HG03097 (cell line): ENCODE results near the gene NECTIN1.
"Not testable (repeated sequence)": the region's sequence is repeated elsewhere in the genome, so short reads cannot be mapped to it uniquely, and the experiment has no call there.

Source experiments
- ATAC-seq: cut with Tn5 transposase; IDR thresholded peaks from one replicate; pipeline ENCODE4 v1.9.1; 2021; ENCODE audit not compliant: unreplicated experiment, low FRiP score

Gene NECTIN1

GRCh38 chr11:119595941-119596340 lies 133.1 kb downstream of the NECTIN1 start:
- not testable (repeated sequence) for ATAC-seq

DNA sequence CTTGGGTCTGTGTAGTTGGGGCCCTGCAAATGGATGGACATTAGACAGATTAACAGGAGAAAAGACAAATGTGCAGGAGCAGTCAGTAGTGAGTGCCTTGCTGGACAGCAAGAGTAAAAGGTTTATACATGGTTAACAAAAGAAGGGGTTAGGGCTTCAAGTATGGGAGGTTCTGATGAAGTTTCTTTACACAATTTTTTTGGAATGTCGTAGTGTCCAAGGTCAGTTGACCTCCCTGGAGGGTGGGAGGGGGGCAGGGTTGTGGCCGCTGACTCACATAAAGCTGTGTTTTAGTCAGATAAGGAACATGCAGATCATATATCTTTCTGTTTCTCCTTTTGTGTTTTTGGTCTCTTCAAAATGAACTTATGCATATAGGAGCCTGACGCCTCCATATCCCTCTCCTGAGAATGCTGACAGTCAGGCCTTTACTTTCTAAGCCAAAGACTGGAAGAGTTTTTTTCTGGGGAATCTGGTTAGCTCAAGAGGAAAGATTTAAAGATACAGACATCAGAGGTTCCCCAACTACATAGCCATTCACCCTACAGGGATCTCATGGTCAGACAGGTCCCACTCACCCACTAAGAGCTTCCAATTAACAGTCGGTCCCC lies 134.3 kb downstream of the NECTIN1 start:
- no peak for ATAC-seq

DNA sequence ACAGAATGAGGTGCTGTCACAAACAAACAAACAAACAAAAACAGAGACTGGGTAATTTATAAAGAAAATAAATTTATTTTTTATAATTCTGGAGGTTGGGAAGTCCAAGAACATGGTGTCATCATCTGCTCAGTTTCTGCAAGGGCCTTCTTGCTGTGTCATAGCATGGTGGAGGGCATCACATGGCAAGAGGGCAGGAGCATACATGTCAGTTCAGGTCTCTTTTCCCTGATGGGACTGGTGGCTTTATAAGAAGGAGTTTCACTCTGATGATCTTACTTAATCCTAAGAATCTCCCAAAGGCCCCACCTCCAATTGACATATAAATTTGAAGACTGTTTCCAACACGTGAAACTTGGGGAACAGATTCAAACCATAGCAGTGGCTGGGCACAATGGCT lies 135.7 kb downstream of the NECTIN1 start:
- no peak for ATAC-seq

DNA sequence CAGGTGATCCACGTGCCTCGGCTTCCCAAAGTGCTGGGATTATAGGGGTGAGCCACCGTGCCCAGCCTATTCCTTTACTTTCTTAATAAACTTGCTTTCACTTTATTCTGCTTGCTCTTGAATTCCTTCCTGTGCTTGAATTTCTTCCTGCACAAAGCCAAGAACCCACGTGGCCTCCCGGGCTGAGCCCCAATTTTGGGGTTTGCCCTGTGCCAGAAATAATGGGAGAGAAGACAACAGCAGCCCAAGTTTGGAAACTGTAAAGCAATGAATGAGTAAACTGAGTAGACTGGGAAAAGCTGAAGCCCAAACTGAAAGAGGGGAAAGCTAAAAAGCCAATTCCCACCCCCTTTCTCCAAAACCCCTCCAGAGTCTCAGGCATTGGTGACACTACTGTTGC lies 136.4 kb downstream of the NECTIN1 start:
- no peak for ATAC-seq

DNA sequence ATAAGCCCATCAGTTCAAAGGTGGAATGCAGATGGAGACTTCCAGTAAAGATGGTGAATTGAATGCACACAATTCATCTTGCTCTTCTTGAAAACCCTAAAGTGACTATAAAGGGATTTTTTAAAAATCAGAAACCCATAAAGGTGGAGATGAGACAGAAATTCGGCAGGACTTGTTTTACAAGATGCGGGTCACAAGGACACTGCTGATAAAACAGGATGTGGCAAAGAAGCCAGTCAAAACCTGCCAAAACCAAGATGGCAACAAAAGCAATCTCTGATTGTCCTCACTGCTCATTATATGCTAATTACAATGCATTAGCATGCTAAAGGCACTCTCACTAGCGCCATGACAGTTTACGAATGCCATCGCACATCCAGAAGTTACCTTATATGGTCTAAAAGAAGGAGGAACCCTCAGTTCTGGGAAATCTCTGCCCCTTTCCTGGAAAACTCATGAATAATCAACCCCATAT lies 137.1 kb downstream of the NECTIN1 start:
- no peak for ATAC-seq

DNA sequence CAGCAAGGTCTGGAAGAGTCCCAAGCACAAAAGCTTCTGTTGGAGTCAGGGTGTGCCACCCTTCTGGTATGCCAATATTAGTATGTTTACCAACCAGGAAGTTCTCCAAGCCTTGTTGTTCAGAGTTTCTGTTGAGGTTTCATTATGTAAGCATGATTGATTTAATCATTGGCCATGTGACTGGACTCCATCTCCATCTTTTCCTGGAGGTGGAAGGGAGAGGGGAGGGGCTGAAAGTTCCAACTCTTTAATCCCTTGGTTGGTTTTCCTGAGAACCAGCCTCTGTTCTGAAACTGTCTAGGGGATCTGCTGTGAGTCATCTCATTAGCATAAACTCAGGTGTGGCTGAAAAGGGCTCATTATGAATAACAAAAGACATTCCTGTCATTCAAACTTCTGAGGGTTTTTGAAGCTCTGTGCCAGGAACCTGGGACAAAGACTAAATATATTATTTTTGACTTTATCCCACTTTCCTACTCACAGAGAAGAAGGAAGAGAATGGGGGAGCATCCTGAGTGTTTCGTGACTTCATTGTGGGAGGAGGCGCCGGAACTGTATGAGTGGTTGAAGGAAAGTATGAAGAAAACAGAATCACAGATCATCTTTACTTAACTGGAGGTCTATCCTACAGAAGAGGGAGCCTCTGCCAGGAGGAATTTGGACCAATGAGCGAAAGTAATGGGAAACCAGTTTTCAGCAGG lies 138.2 kb downstream of the NECTIN1 start:
- no peak for ATAC-seq

GRCh38 chr11:119589001-119589400 lies 140.0 kb downstream of the NECTIN1 start:
- no peak for ATAC-seq
